C4-2B (cell line): ENCODE data around the gene SPG7.
A peak's percentile ranks its signal among the peaks of the same experiment; 100 is the strongest.

ENCODE experiments used
- H3K27ac ChIP-seq: fragments of 450-650 bp; 2 replicates; pipeline ENCODE4 v1.5.1; 2017
- CTCF ChIP-seq: fragments of 450-650 bp; conservative IDR thresholded peaks from 2 replicates; pipeline ENCODE4 v1.5.1; 2017; ENCODE audit warnings: mild to moderate bottlenecking
- ZFX ChIP-seq: fragments of 450-650 bp; IDR thresholded peaks from 2 replicates; pipeline ENCODE4 v1.6.1; 2017

SPG7 gene

GRCh38 chr16:89498839-89499238 is 9.4 kb upstream of the SPG7 start:
- H3K27ac ChIP-seq = no peak overlapping the region
- TF ChIP-seq CTCF (no peak), ZFX (no peak)

- TF ChIP-seq CTCF = no peak
- TF ChIP-seq ZFX = no peak
- no peak overlapping the region for H3K27ac ChIP-seq
Observed at GRCh38 chr16:89499767-89500166, 8.4 kb upstream of the SPG7 start.

- H3K27ac ChIP-seq = peak overlapping the region; percentile 3; the same call in 1 of the 2 replicates
- TF ChIP-seq CTCF = no peak
Observed at GRCh38 chr16:89502081-89502843, 5.9 kb upstream of the SPG7 start.

- H3K27ac ChIP-seq = no peak overlapping the region; the same call in 1 of the 2 replicates
- TF ChIP-seq CTCF (no peak), ZFX (no peak)
Observed at GRCh38 chr16:89504091-89504490, 4.1 kb upstream of the SPG7 start.

GRCh38 chr16:89505204-89506112 is 2.7 kb upstream of the SPG7 start:
- H3K27ac ChIP-seq = peak overlapping the region; percentile 98
- TF ChIP-seq CTCF = no peak
- no peak for TF ChIP-seq ZFX

- TF ChIP-seq CTCF (no peak), ZFX (no peak)
Observed at GRCh38 chr16:89506113-89506504, 2.1 kb upstream of the SPG7 start.

GRCh38 chr16:89506791-89507191 is 1.4 kb upstream of the SPG7 start:
- no peak for TF ChIP-seq CTCF
- no peak for TF ChIP-seq ZFX
- H3K27ac ChIP-seq = peak overlapping the region; percentile 98

More at GRCh38 chr16:89506113-89506504, 2.1 kb upstream of the SPG7 start:
- peak overlapping the region; percentile 98 for H3K27ac ChIP-seq
